Anterior cingulate cortex (tissue), 58 donors: ENCODE results near the gene ANK2.

ENCODE experiments used
- DNase-seq, 58 donors: peaks; one replicate each; lab custom pipeline; 2025; lab: John Stamatoyannopoulos, UW

Gene ANK2

DNA sequence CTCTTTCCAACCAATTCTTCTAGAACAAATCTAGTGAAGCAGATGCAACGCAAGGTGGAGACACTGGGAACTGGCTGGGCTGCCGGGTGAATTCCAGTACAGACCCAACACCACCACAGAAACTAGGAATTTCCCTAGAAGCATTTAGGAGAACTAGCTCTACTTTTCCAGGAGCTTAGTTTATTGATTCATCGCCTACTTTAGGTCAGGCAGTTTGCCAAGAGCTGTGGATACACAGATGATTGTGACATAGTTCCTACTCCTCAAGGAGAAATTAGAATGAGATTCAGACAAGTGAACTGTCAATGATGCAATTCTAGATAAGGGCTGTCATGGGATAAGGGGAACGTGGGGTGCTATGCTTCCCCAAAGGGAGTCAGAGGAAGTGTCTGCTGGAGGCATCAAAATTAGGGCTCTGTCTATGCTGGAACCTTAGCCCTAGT, 362.1 kb downstream of the ANK2 start:
- no peak for DNase-seq

DNA sequence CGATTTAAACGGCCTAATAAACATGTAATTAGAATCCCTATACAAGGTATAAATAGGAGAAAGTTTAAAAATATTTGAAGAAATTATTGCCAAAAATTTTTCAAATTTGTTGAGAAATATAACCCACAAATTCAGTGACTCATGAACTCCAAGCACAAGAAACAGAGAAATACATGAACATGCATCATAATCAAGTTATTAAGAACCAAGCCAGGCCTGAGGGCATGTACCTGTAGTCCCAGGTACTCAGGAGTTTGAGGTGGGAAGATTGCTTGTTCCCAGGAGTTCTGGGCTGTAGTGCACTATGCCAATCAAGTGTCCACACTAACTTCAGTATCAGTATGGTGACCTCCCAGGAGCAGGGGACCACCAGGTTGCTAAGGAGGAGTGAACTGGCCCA, 370.2 kb downstream of the ANK2 start:
- no peak for DNase-seq

DNA sequence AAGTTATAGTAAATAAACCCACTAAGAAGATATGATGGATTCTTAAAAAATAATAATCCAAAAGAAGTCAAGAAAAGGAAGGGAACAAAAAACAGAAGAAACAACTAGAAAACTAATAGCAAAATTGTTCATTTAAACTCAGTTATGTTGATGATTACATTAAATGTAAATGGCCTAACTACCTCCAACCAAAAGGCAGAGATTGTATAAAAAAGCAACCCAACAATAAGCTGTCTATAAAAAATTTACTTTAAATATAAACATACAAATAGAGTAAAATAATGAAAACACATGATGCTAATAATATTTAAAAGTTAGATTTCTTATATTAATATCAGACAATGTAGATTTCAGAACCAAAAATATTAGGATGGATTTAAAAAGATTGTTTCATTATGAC, 371.5 kb downstream of the ANK2 start:
- DNase-seq = no peak

DNA sequence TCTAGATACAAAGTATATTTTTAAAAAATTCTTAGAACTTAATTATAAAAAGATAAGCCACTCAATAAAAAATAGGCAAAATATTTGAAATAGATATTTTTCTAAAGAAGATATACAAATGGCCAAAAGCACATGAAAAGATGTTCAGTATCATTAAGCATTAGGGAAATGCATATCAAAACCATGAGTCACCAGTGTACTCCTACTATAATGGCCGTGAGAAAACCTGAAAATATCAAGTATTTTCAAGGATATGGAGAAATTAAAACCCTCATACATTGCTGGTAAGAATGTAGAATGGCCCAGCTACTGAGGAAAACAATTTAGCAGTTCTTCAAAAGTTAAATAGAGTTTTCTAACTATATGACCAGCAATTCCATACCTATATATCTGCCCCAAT, 374.2 kb downstream of the ANK2 start:
- no peak for DNase-seq

DNA sequence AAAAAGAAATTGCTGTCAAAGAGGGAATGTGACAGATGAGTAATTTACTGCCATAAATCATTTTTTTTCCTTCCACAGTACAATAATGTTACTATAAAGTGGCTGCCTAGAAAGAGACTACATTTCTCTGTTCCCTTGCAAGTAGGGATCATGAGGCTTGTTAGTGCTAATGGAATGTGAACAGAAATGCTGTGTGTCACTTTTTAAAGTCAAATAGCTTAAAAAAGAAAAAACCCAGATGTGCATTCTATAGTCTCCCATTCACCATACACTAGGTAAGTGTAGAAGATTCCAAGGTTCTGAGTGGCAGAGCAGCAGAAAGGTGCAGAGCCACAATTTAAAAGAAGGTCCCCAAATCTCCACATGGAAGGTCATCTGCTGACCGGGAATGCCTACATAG, 383.7 kb downstream of the ANK2 start:
- no peak for DNase-seq
